Measurements from ENCODE around the gene LIPM. TPM values are rescaled to one million over a fixed set of nuclear protein-coding genes. Genes with fewer than 3 reads are reported as not detected.

Gene LIPM
- total RNA-seq, 4 donors from 2014 or later: 30.4 to 56.7 (median 36.1) TPM

GRCh38 chr10:88830643-88831268, 28.2 kb downstream of the LIPM start:
- WGBS, 2 donors: 88 to 89% methylated on average over 9 of the region's 9 CpGs
- TF ChIP-seq CTCF (IDR thresholded peaks at IDR 0.05) (no peak), POLR2A (IDR thresholded peaks at IDR 0.05) (no peak)
- no peak overlapping the region for H3K4me3 ChIP-seq (ENCODE audit: low read depth, poor library complexity, severe bottlenecking)
- DNase-seq (ENCODE audit: low spot score in 2 of 2): no peak
- intact Hi-C loops (cut with DNase I; ENCODE audit: low total_unique reads): no loop called here

- DNase-seq (ENCODE audit: low spot score in 2 of 2): no peak
- intact Hi-C loops (cut with DNase I; ENCODE audit: low total_unique reads): no loop called here
- TF ChIP-seq POLR2A (IDR thresholded peaks at IDR 0.05): no peak
- no peak for TF ChIP-seq CTCF (IDR thresholded peaks at IDR 0.05)
- H3K4me3 ChIP-seq (ENCODE audit: low read depth, poor library complexity, severe bottlenecking): no peak overlapping the region
- WGBS, 2 donors: 51 to 52% methylated on average over 8 of the region's 8 CpGs
Measured at GRCh38 chr10:88831709-88832108, 29.2 kb downstream of the LIPM start.

- intact Hi-C loops (cut with DNase I; ENCODE audit: low total_unique reads): no loop called here
- TF ChIP-seq CTCF (IDR thresholded peaks at IDR 0.05) (no peak), POLR2A (IDR thresholded peaks at IDR 0.05) (no peak)
- no peak overlapping the region for H3K4me3 ChIP-seq (ENCODE audit: low read depth, poor library complexity, severe bottlenecking)
- DNase-seq (ENCODE audit: low spot score in 2 of 2): no peak
Measured at GRCh38 chr10:88832376-88832775, 29.8 kb downstream of the LIPM start.

GRCh38 chr10:88833156-88833555, 30.6 kb downstream of the LIPM start:
- H3K4me3 ChIP-seq (ENCODE audit: low read depth, poor library complexity, severe bottlenecking): no peak overlapping the region
- 85 to 94% methylated on average over 2 of the region's 2 CpGs for WGBS, 2 donors
- TF ChIP-seq CTCF (IDR thresholded peaks at IDR 0.05) (no peak), POLR2A (IDR thresholded peaks at IDR 0.05) (no peak)
- no peak for DNase-seq (ENCODE audit: low spot score in 2 of 2)
- intact Hi-C loops (cut with DNase I; ENCODE audit: low total_unique reads): no loop called here

GRCh38 chr10:88833723-88834122, 31.2 kb downstream of the LIPM start:
- TF ChIP-seq CTCF (IDR thresholded peaks at IDR 0.05): no peak
- TF ChIP-seq POLR2A (IDR thresholded peaks at IDR 0.05): no peak
- 45 to 62% methylated on average over 2 of the region's 2 CpGs for WGBS, 2 donors
- intact Hi-C loops (cut with DNase I; ENCODE audit: low total_unique reads): no loop called here
- no peak overlapping the region for H3K4me3 ChIP-seq (ENCODE audit: low read depth, poor library complexity, severe bottlenecking)
- DNase-seq (ENCODE audit: low spot score in 2 of 2): no peak
